Cerebellar cortex (tissue), 1 donor: ENCODE results near the gene STIMATE.

Experiments used
- DNase-seq: peaks from one replicate; pipeline ENCODE4 v3.0.0-alpha.2; 2015; ENCODE audit warnings: low spot score

Gene STIMATE

DNA sequence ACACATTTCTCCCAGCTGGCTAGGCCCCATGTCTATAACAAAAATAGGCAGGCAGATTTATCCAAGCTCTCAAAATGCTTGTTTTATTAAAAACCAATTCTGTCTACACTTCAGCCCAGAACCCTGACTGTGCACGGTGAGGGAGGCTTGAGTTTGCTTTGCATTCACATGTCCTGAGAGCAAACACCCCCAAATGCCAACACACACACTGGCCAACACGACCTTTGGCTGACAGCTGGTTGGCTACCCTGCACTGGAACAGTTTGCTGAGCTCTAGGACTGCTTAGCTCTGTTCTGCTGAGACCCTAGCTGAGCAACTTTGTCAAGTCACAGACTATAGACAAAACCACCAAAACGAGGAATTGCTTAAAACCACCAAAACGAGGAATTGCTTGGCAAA is 3.6 kb downstream of the STIMATE start:
- DNase-seq, result no peak

- DNase-seq, result no peak
These were observed 4.6 kb downstream of the STIMATE start for GRCh38 chr3:52892625-52893311.

DNA sequence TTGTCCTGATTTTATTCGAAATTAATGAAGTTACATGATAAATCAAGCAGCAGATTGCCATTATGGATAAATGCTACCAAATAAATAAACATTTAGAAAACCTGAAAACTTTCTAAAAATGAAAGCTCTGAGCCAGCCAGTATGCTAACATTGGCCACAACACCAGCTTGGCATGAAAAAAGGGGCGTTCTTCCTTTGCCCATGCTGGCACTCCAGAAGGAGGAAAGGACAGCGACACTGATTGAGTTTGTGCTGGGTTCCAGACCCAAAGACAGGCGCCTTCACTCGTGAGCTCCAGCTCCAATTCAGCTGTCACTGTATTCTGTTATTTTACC is 5.1 kb downstream of the STIMATE start:
- no peak for DNase-seq

GRCh38 chr3:52891615-52892081 is 5.7 kb downstream of the STIMATE start:
- DNase-seq, result no peak

GRCh38 chr3:52891164-52891563 is 6.2 kb downstream of the STIMATE start:
- no peak for DNase-seq

DNA sequence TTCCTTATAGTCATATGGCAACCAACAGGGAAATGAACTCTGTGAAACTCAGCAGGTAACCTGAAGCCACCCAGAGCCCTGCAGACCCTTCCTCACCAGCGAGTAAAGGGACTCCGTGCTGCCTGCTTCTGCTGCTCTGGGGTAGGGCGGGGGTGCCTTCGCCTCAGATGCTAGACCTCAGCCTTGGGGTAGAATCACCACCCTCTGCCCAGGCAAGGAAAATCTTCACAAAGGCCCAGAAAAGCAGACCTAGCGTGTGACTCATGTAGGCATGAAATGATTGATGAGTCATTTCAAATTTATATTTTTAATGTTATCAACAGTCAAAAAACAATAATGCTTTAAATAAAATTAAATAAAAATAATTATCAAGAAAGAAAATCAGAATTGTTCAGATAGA is 6.6 kb downstream of the STIMATE start:
- no peak for DNase-seq

- DNase-seq, result no peak
These were observed 7.4 kb downstream of the STIMATE start for GRCh38 chr3:52889901-52890300.

GRCh38 chr3:52887166-52887565 is 10.2 kb downstream of the STIMATE start:
- peak; percentile 70 for DNase-seq

GRCh38 chr3:52886049-52886730 is 11.2 kb downstream of the STIMATE start:
- no peak for DNase-seq

- peak; percentile 46 for DNase-seq
These were observed 15.0 kb downstream of the STIMATE start for GRCh38 chr3:52882377-52882776.

DNA sequence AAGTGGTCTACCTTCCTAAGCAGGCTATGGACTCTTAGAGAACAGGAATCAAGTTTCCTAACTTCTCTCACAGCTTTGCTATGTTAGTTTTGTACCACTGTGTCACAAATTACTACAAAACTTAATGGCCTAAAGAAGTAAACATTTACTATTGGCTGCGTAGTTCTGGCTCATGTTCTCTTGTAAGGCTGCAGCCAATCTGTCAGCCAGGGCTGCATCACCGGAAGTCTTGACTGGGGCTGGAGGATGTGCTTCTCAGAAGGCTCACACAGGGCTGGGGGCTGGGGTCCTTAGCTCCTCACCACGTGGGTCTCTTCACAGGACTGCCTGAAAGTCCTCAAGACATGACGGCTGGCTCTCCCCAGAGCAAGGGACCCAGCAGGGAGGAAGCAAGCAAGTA is 15.5 kb downstream of the STIMATE start:
- no peak for DNase-seq

DNA sequence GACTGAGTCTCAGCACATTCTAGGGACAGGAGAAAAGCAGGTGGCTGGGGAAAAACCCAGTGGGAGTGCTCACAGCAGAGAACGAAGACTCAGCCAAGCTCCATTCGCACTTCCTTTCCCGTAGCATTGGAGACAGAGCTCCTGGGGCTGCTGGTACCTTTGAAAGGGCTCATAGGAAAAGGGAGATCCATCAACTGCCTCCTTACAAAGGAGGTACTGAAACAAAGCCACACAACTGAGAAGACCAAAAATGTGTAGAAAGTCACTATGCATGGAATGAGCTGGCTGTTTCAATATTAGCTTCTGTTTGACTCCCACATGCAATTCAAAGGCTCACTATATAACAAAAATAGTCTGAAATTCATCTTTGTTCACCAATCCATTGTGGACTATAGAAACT is 16.9 kb downstream of the STIMATE start:
- peak; percentile 57 for DNase-seq

DNA sequence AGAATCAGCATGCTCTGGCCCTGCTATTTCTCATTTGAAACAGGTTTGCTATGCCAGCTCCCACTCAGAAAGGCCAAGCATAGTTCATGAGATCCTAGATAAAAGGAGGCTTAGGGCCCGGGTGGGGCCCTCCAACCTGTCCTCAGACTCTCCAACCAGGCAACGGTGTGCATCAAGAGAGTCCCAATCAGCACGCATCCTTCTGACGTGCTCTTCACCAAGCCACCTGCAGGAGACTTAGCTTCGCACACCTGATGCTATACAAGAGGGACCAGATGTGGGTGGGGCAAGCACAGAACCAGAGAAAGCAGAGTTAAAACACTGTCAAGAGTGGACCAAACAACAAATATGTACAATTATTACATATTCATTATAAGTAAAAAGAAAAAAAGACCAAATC is 17.3 kb downstream of the STIMATE start:
- DNase-seq, result no peak

GRCh38 chr3:52879581-52879980 is 17.8 kb downstream of the STIMATE start:
- DNase-seq, result no peak

DNA sequence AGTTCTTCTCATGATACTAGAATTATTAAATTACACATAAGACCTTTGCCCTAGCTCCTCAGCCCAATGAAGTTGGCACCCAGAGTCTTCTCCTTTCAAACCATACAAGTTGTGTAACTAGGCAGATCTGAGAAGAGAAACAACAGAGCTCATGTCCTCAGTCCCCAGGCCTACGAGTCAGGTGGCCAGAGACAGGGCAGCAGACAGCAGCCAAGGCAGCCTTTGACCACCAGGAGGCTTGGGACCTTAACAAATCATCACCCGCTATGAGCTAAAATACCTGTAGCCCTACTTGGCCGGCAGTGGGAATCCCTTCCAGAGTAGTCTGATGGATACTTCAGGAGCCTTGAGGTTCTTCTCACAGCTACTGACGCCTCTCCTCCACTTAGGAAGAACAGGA is 18.3 kb downstream of the STIMATE start:
- DNase-seq, result no peak

DNA sequence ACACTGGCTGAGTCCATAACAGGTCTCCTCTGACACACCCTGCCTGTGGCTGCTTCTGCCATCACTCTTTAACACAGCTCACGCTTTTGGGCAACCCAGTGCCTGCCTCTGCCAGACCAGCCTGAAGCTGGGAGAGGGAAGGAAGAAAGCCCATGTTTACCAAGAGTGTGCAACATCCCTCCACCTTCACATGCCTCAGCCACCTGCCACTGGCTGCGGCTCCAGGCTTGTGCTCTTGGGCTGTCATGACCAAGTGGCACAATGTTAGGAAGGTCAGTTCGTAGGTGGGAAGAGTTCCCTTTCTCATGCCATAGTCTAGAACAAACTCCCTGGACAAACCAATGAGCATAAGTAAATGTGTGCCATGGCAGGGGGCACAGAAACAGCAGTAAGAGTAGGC is 20.3 kb downstream of the STIMATE start:
- no peak for DNase-seq

DNA sequence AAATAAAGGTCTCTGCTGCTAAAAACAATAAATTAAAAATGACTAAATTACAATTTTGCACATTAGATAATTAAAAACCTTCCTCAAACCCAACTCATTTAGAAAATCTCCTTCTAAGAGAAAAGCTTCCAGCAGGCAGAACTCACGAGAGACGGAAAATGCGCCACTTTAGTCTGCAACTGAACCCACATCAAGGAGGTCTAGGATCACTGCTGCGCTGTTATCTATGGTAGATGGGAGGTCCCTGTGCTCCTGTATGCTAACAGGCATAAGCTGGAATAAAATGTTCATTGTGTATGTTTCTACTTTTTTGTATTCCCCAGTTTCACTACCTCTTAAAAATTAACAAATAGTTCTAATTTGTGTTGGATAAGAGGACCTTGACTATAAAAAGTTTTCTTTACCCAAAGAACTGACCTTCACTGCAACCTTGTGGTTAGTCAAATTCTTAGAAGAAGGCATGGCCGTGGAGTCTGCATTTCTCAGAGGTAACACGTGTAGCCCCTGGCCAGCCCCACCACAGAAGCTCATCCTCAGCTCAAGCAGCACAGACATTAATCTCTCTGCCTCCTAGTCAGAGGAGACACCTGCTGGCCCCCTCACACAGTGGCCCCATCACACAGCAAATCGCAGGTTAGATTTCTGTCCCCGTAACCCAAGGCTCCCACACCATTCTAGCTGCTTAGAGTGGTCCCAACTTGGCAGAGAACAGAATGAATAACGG is 22.3 kb downstream of the STIMATE start:
- no peak for DNase-seq

DNA sequence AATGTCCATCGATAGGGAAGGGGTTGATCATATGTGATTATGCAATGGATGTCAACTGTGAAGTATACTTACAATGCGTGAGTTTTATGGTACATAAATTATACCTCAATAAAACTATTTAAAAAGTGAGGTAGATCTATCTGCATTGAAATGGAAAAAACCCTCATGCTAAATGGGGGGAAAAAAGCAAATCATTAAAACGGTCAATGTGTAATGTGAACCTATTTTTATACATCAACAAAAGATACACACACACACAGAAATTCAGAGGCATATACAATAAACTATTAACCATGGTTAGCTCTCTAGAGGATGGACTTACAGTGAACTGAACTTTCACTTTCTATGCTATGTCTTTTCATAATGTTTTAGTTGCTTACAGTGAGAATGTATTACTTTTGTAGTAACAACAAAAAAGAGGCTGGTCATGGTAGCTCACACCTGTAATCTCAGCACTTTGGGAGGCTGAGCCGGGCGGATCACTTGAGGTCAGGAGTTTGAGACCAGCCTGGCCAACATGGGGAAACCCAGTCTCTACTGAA is 23.1 kb downstream of the STIMATE start:
- DNase-seq, result no peak

- DNase-seq, result no peak
These were observed 23.8 kb downstream of the STIMATE start for GRCh38 chr3:52873433-52874159.

DNA sequence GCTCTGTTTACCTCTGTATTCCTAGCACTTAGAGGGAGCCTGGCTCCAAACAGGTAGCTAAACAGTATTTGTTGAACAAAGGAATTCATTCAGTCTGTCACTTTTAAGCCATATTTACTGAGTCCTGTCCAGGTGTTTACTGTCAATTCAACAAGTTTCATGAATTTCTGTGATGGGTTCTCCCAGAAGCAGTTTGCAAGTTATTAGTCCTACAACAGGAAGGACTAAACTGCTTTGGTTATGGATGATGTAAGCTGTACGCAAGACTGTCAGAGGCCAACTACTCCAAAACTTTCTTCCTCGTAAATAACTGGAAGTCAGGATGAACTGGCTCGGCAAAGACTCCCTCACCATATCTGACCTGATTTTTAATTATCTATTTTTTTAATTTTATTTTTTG is 25.1 kb downstream of the STIMATE start:
- DNase-seq, result no peak

DNA sequence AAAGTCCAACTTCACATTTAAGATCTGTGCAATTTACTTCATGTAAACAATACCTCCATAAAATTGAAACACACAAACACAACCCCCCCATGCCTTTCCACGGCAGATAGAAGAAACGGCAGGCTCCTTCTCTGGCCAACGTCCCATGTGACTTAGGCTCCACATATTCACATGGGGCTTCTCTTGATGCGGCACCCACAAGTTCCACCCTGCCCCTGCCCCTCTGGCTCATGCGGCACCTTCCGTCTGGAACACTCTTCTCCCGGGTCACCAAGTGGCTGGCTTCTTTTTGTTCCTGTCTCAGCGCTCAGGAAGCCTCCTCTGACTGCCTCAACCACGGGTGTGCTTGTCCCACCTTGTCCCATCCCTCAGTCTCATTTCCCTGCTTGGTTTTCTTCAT is 25.6 kb downstream of the STIMATE start:
- DNase-seq, result no peak

- no peak for DNase-seq
These were observed 26.9 kb downstream of the STIMATE start for GRCh38 chr3:52870471-52870870.
